CD4-positive, CD25-positive, alpha-beta regulatory T cell (primary cell): Measurements from ENCODE around the gene GDAP2. TPM values are rescaled to one million over a fixed set of nuclear protein-coding genes. Genes with fewer than 3 reads are reported as not detected.
"Not testable (repeated sequence)": the region's sequence is repeated elsewhere in the genome, so short reads cannot be mapped to it uniquely, and the experiment has no call there.

ENCODE experiments used
- ATAC-seq, 2 donors: fragments of 150-1000 bp; cut with Tn5 transposase; one replicate each; pipeline ENCODE4 v1.10.0; 2021; ENCODE audit warnings: low read depth in 2 of 2, moderate number of reproducible peaks in 2 of 2, moderate library complexity in 1 of 2
- DNase-seq, 3 donors: peaks; one replicate each; pipeline versions ENCODE4 v3.0.0 to v3.0.0-alpha.2; 2012 to 2022; ENCODE audit warnings: mixed read lengths in 1 of 3
- H3K27ac ChIP-seq: one replicate; pipeline ENCODE4 v1.7.0; 2013; ENCODE audit warnings: mild to moderate bottlenecking, low read length; ENCODE audit not compliant: insufficient read depth, poor library complexity, severe bottlenecking
- H3K27me3 ChIP-seq: one replicate; pipeline ENCODE4 v1.7.0; 2013; ENCODE audit warnings: low read length; ENCODE audit not compliant: control insufficient read depth, insufficient read depth
- H3K36me3 ChIP-seq: one replicate; pipeline ENCODE4 v1.7.0; 2013; ENCODE audit warnings: mild to moderate bottlenecking, low read length, moderate library complexity; ENCODE audit not compliant: control insufficient read depth, insufficient read depth
- H3K4me1 ChIP-seq: 2 replicates; pipeline ENCODE4 v1.7.0; 2013; ENCODE audit warnings: mild to moderate bottlenecking, low read length; ENCODE audit not compliant: insufficient read depth, control insufficient read depth, poor library complexity, severe bottlenecking
- H3K4me3 ChIP-seq: one replicate; pipeline ENCODE4 v1.7.0; 2013; ENCODE audit warnings: low read depth, mild to moderate bottlenecking, low read length, moderate library complexity
- H3K9me3 ChIP-seq, 2 experiments: 1 replicate in 1 of 2; 2 replicates in 1 of 2; pipeline ENCODE4 v1.7.0; 2013; ENCODE audit warnings: low read length in 2 of 2, mild to moderate bottlenecking in 1 of 2, moderate library complexity in 1 of 2; ENCODE audit not compliant: control insufficient read depth in 2 of 2
- H3K27ac Mint-ChIP-seq, 3 donors: one replicate each; pipeline ENCODE4 v1.8.0; 2020 to 2022; ENCODE audit warnings: mild to moderate bottlenecking in 3 of 3, mixed read lengths in 3 of 3, moderate library complexity in 2 of 3
- H3K27me3 Mint-ChIP-seq: one replicate; pipeline ENCODE4 v1.8.0; 2022; ENCODE audit warnings: mild to moderate bottlenecking, mixed read lengths
- H3K36me3 Mint-ChIP-seq: one replicate; pipeline ENCODE4 v1.8.0; 2020; ENCODE audit warnings: mixed read lengths
- H3K4me1 Mint-ChIP-seq, 4 donors: one replicate each; pipeline ENCODE4 v1.8.0; 2020 to 2022; ENCODE audit warnings: mixed read lengths in 4 of 4, mild to moderate bottlenecking in 1 of 4
- H3K4me3 Mint-ChIP-seq, 4 donors: one replicate each; pipeline ENCODE4 v1.8.0; 2020 to 2022; ENCODE audit warnings: mild to moderate bottlenecking in 4 of 4, mixed read lengths in 4 of 4, moderate library complexity in 3 of 4
- H3K9me3 Mint-ChIP-seq, 7 donors: one replicate each; pipeline ENCODE4 v1.8.0; 2020 to 2022; ENCODE audit warnings: mixed read lengths in 7 of 7, mild to moderate bottlenecking in 3 of 7, moderate library complexity in 2 of 7
- polyA plus RNA-seq, 4 donors: library from polyadenylated mRNA; unstranded; fragments of 300-500 nt; fragmentation: Illumina TruSeq; gene quantifications; one replicate each; pipeline ENCODE4 v1.2.3, GENCODE V29; 2021
- total RNA-seq: library from RNA; stranded (reverse); gene quantifications from one replicate; pipeline ENCODE4 v1.2.3, GENCODE V29; 2022

The GDAP2 gene
- total and polyA plus RNA-seq, 5 donors from 2014 or later = 9.5 to 27.9 (median 14.3) TPM

GRCh38 chr1:117925981-117926380, 3.4 kb downstream of the GDAP2 start:
- Histone ChIP-seq H3K27me3 (no peaks in the 10 kb centered on the region), H3K4me3 (no peak overlapping the region), H3K9me3 (no peaks in the 10 kb centered on the region), H3K36me3 (no peaks in the 10 kb centered on the region), H3K4me1 (peaks cover 26% of the 10 kb centered on the region), H3K27ac (no peak overlapping the region)
- H3K4me1 Mint-ChIP-seq = peaks cover 21 to 57% (median 46%) of the 10 kb centered on the region in 4 donors
- peak overlapping the region in 1 of 3 donors; percentile 57 for H3K27ac Mint-ChIP-seq
- peaks cover 17% of the 10 kb centered on the region for H3K36me3 Mint-ChIP-seq
- DNase-seq (no peak), ATAC-seq (no peak)
- H3K4me3 Mint-ChIP-seq = peak overlapping the region in 1 of 4 donors; percentile 30
- no peaks in the 10 kb centered on the region for H3K9me3 Mint-ChIP-seq
- no peaks in the 10 kb centered on the region for H3K27me3 Mint-ChIP-seq

GRCh38 chr1:117922717-117923116, 6.7 kb downstream of the GDAP2 start:
- not testable (repeated sequence) for H3K4me3 Mint-ChIP-seq, ATAC-seq, H3K4me1 ChIP-seq, H3K27ac ChIP-seq, H3K9me3 Mint-ChIP-seq, H3K27me3 ChIP-seq, H3K27me3 Mint-ChIP-seq, H3K27ac Mint-ChIP-seq, DNase-seq, H3K9me3 ChIP-seq, H3K4me3 ChIP-seq
- Mint-ChIP-seq H3K4me1 (peaks cover 4 to 27% (median 23%) of the 10 kb centered on the region in 4 donors), H3K36me3 (peaks cover 28% of the 10 kb centered on the region)
- peaks cover 19% of the 10 kb centered on the region for H3K36me3 ChIP-seq

- Mint-ChIP-seq H3K36me3 (peaks cover 35% of the 10 kb centered on the region), H3K4me3 (no peak overlapping the region), H3K4me1 (peaks cover 2 to 21% (median 17%) of the 10 kb centered on the region in 4 donors), H3K27ac (no peak overlapping the region), H3K27me3 (no peaks in the 10 kb centered on the region), H3K9me3 (no peaks in the 10 kb centered on the region)
- DNase-seq (no peak), ATAC-seq (no peak)
- H3K36me3 ChIP-seq = peaks cover 26% of the 10 kb centered on the region
- H3K9me3 ChIP-seq = no peaks in the 10 kb centered on the region
- H3K4me1 ChIP-seq = no peaks in the 10 kb centered on the region
- no peaks in the 10 kb centered on the region for H3K27me3 ChIP-seq
- H3K4me3 ChIP-seq = no peak overlapping the region
- H3K27ac ChIP-seq = no peak overlapping the region
Measured at GRCh38 chr1:117921991-117922390, 7.4 kb downstream of the GDAP2 start.

GRCh38 chr1:117919376-117919775, 10.0 kb downstream of the GDAP2 start:
- H3K36me3 Mint-ChIP-seq = peaks cover 51% of the 10 kb centered on the region
- ATAC-seq = no peak
- H3K4me1 Mint-ChIP-seq = peaks cover 7 to 28% (median 11%) of the 10 kb centered on the region in 4 donors
- Histone ChIP-seq H3K9me3 (peaks cover 0 to 4% of the 10 kb centered on the region in 2 experiments), H3K27me3 (no peaks in the 10 kb centered on the region), H3K36me3 (peaks cover 49% of the 10 kb centered on the region), H3K27ac (no peak overlapping the region), H3K4me1 (no peaks in the 10 kb centered on the region), H3K4me3 (no peak overlapping the region)
- H3K4me3 Mint-ChIP-seq = no peak overlapping the region
- H3K27ac Mint-ChIP-seq = no peak overlapping the region
- peaks cover 0 to 8% (median 0%) of the 10 kb centered on the region in 7 donors for H3K9me3 Mint-ChIP-seq
- H3K27me3 Mint-ChIP-seq = no peaks in the 10 kb centered on the region
- no peak for DNase-seq

GRCh38 chr1:117911051-117911450, 18.4 kb downstream of the GDAP2 start:
- Histone ChIP-seq H3K27me3 (no peaks in the 10 kb centered on the region), H3K9me3 (peaks cover 0 to 7% of the 10 kb centered on the region in 2 experiments), H3K4me1 (no peaks in the 10 kb centered on the region), H3K36me3 (peaks cover 77% of the 10 kb centered on the region), H3K4me3 (no peak overlapping the region), H3K27ac (no peak overlapping the region)
- peaks cover 0 to 10% (median 1%) of the 10 kb centered on the region in 7 donors for H3K9me3 Mint-ChIP-seq
- no peak overlapping the region for H3K27ac Mint-ChIP-seq
- no peak for DNase-seq
- peaks cover 70% of the 10 kb centered on the region for H3K36me3 Mint-ChIP-seq
- H3K4me1 Mint-ChIP-seq = peaks cover 9 to 20% (median 11%) of the 10 kb centered on the region in 4 donors
- H3K27me3 Mint-ChIP-seq = no peaks in the 10 kb centered on the region
- H3K4me3 Mint-ChIP-seq = no peak overlapping the region
- ATAC-seq = no peak

- Histone ChIP-seq H3K4me3 (no peak overlapping the region), H3K9me3 (no peaks in the 10 kb centered on the region), H3K27ac (no peak overlapping the region), H3K27me3 (no peaks in the 10 kb centered on the region), H3K4me1 (no peaks in the 10 kb centered on the region), H3K36me3 (peaks cover 66% of the 10 kb centered on the region)
- DNase-seq (peak in 1 of 3 donors; percentile 10), ATAC-seq (no peak)
- H3K36me3 Mint-ChIP-seq = peaks cover 66% of the 10 kb centered on the region
- no peak overlapping the region for H3K4me3 Mint-ChIP-seq
- no peaks in the 10 kb centered on the region for H3K27me3 Mint-ChIP-seq
- H3K27ac Mint-ChIP-seq = peak overlapping the region in 1 of 3 donors; percentile 7
- peaks cover 0 to 6% (median 2%) of the 10 kb centered on the region in 4 donors for H3K4me1 Mint-ChIP-seq
- peaks cover 0 to 3% (median 0%) of the 10 kb centered on the region in 7 donors for H3K9me3 Mint-ChIP-seq
Measured at GRCh38 chr1:117905019-117905418, 24.4 kb downstream of the GDAP2 start.

- peaks cover 62% of the 10 kb centered on the region for H3K36me3 Mint-ChIP-seq
- H3K27me3 Mint-ChIP-seq = no peaks in the 10 kb centered on the region
- no peaks in the 10 kb centered on the region for H3K27me3 ChIP-seq
- no peak for DNase-seq
- peaks cover 0 to 3% (median 0%) of the 10 kb centered on the region in 7 donors for H3K9me3 Mint-ChIP-seq
- H3K4me3 ChIP-seq = no peak overlapping the region
- H3K4me1 Mint-ChIP-seq = peaks cover 0 to 6% (median 2%) of the 10 kb centered on the region in 4 donors
- H3K27ac Mint-ChIP-seq = no peak overlapping the region
- ATAC-seq = no peak
- no peaks in the 10 kb centered on the region for H3K9me3 ChIP-seq
- H3K36me3 ChIP-seq = peaks cover 61% of the 10 kb centered on the region
- H3K4me1 ChIP-seq = no peaks in the 10 kb centered on the region
- no peak overlapping the region for H3K27ac ChIP-seq
- no peak overlapping the region for H3K4me3 Mint-ChIP-seq
Measured at GRCh38 chr1:117904485-117904884, 24.9 kb downstream of the GDAP2 start.

GRCh38 chr1:117902944-117903343, 26.5 kb downstream of the GDAP2 start:
- Mint-ChIP-seq H3K9me3 (peaks cover 0 to 3% (median 0%) of the 10 kb centered on the region in 7 donors), H3K36me3 (peaks cover 65% of the 10 kb centered on the region), H3K27ac (peak overlapping the region in 1 of 3 donors; percentile 18), H3K4me3 (no peak overlapping the region), H3K27me3 (no peaks in the 10 kb centered on the region), H3K4me1 (peaks cover 0 to 6% (median 2%) of the 10 kb centered on the region in 4 donors)
- Histone ChIP-seq H3K27me3 (no peaks in the 10 kb centered on the region), H3K4me3 (no peak overlapping the region), H3K9me3 (no peaks in the 10 kb centered on the region), H3K36me3 (peaks cover 70% of the 10 kb centered on the region), H3K4me1 (no peaks in the 10 kb centered on the region), H3K27ac (no peak overlapping the region)
- no peak for DNase-seq
- ATAC-seq = no peak
